HG03442 (cell line): ENCODE data around the gene MLXIP.
"Not testable (repeated sequence)": the region's sequence is repeated elsewhere in the genome, so short reads cannot be mapped to it uniquely, and the experiment has no call there.

ENCODE experiments used
- ATAC-seq: cut with Tn5 transposase; IDR thresholded peaks from one replicate; pipeline ENCODE4 v1.9.1; 2021; ENCODE audit warnings: mild to moderate bottlenecking, moderate library complexity; ENCODE audit not compliant: unreplicated experiment

The MLXIP gene

DNA sequence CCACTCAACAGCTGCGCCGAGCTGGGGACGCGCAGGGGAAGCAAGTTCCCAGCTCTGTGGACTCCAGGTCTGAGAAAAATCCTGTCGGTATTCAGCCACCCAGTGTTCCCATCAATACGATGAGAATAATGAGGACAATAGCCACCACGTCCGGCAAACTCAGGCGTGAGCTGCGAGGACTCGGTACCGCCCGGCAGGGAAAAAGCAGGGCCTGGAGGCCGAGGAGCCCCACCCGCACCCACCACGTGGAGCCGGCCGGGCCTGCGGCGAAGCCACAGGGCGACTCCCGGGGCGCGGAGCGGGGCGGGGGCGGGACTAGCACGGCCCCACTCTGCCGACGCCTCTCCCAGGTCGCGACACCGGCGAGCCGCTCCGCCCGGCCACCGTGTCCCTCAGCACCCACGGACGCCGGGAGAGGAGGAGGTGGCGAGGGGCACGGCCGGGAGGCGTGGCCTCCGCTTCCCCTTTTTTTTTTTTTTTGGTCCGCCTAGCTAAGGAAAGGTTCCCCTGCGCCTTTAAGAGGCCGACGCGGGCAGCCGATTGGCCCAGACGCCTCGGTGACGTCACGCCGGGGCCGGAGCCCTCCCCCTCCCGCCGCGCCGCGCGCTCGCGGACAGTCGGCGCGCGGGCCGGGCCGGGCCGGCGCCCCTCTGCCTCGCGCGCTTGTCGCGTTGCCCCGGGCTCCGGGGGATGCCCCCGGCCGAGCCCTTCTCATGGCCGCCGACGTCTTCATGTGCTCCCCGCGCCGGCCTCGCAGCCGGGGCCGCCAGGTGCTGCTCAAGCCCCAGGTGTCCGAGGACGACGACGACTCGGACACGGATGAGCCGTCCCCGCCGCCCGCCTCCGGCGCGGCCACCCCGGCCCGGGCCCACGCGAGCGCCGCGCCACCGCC lies at the start of gene MLXIP:
TSS of gene MLXIP (plus strand) at position 616 of the 892 bp plus-strand sequence. CDS start at position 714, 98 bp downstream.
- peak; percentile 81 for ATAC-seq

GRCh38 chr12:122028905-122029560 lies 49.5 kb upstream of the MLXIP start:
- ATAC-seq, result peak; percentile 54

- no peak for ATAC-seq
Measured at GRCh38 chr12:122029620-122030423, 48.7 kb upstream of the MLXIP start.

DNA sequence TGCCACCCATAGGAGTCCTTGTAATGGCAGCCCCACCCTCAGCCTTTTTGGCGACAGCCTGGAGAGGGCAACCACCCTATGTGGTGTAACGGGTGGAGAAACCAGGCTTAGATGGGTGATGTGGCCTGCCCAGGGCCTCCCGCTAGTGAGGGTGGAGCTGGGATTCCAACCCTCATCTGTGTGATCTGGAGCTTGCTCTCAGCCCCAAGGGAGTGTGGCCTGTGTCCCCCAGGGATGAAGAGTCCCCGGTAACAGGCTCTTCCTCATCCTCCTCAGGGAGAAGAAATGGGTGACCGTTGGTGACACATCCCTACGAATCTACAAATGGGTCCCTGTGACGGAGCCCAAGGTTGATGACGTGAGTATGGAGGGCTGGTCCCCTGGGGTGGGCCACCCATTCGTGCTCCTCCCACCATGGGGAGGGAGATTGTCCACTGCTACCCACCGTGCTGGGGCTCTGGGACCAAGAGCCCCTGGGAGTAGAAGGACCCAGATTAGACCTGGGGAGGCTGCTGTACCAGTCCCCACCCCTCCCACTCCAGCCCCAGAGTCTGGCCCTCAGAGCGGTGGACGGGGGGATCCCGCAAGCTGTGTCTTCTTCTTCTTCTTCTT lies 48.0 kb upstream of the MLXIP start:
- ATAC-seq, result no peak

GRCh38 chr12:122031342-122032216 lies 47.0 kb upstream of the MLXIP start:
- ATAC-seq, result no peak

- ATAC-seq, result no peak
Measured at GRCh38 chr12:122032580-122032979, 46.0 kb upstream of the MLXIP start.

GRCh38 chr12:122035292-122035691 lies 43.3 kb upstream of the MLXIP start:
- no peak for ATAC-seq

DNA sequence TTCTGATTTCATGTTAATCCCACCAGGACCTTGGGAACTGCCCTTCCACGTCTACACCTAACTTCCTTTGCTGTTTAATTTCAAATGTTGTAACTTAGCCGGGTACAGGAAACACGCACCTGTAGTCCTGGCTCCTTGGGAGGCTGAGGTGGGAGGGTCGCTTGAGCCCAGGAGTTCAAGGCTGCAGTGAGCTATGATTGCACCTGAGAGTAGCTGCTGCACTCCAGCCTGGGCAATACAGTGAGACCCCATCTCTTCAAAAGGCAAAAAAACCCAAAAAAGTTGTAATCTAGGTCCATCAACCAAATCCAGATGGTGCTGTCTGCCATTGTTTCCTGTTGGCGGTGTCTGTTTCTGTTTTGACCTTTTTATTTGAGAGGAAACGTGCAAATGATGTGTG lies 42.4 kb upstream of the MLXIP start:
- no peak for ATAC-seq

DNA sequence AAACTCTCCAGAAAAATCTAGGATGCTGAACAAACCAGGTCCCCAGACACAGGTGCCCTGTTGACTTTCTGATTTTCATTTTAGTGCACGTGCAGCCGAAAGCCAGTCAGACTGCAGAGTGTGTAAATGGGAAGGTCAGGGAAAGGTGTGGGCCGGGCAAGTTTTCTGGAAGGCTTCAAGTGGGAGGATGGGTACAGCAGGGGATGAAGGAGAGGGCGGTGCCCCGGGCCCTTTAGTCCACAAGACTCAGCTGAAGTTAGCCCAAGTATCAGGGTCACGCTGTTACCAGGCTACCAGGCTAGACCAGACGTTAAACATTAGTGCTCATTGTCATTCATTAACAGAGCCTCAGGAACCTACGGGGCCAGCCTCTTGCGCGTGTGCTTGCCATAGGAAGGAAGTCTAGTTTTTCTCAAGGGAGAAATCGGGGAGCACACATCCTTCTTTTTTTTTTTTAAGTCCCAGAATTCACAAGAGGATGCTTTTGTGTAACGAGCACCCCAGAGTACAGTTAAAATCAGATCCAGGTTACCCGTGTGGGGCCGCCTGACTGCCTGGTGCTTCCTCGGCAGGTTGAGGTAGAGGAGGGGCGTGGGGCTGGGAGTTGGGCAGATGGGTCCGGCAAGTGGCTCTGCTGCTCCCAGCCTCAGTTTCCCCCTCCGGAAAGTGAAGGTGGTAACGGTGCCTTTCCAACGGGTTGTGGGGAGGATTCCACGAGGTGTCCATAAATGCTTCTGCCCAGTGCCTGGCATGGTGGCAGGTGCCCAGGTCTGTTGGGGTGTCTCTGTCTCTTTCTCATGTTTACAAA lies 37.8 kb upstream of the MLXIP start:
- ATAC-seq, result no peak

DNA sequence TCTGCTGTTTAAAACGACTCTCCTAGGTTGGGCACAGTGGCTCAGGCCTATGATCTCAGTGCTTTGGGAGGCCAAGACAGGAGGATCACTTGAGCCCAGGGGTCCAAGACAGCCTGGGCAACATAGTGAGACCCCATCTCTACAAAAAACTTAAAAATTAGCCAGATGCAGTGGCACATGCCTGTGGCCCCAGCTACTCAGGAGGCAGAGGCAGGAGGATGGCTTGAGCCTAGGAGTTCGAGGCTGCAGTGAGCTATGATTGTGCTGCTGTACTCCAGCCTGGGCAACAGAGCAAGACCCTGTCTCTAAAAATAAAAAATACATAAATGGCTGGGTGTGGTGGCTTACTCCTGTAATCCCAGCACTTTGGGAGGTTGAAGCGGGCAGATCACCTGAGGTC lies 37.1 kb upstream of the MLXIP start:
- ATAC-seq, result not testable (repeated sequence)

DNA sequence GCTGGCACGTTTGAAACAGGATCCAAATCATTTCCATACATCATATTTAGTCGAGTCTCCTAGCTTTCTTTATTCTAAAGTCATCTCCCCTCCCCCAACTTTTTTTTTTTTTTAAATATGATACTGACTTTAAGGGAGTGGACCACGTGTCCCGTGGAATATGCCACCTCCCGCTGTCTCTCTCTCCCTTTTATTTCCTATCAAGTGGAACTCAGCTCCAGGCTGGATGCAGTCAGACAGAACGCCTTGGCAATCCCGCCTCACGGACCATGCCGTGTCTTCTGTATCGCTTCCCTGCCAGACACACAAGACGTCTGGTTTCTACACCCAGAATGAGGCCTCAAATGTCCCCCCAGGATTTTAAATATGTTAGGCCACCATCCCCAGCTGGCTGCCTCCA lies 35.6 kb upstream of the MLXIP start:
- no peak for ATAC-seq

- ATAC-seq, result no peak
Measured at GRCh38 chr12:122043476-122043875, 35.1 kb upstream of the MLXIP start.

DNA sequence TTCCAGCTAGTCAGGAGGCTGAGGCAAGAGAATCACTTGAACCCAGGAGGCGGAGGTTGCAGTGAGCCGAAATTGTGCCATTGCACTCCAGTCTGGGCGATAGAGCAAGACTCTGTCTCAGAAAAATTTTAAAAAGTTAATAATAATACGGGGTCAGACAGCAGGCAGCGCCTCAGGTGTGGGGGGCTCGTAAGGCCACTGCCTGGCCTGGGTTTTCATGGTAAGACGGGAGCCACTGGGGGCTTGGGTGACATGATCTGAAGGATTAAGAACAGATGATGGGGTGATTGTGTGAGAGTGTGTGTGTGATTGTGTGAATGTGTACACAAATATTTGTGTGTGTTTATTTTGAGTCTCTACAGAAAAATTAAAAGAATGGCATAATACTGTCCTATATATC lies 33.3 kb upstream of the MLXIP start:
- ATAC-seq, result no peak

GRCh38 chr12:122046145-122046544 lies 32.4 kb upstream of the MLXIP start:
- ATAC-seq, result no peak

DNA sequence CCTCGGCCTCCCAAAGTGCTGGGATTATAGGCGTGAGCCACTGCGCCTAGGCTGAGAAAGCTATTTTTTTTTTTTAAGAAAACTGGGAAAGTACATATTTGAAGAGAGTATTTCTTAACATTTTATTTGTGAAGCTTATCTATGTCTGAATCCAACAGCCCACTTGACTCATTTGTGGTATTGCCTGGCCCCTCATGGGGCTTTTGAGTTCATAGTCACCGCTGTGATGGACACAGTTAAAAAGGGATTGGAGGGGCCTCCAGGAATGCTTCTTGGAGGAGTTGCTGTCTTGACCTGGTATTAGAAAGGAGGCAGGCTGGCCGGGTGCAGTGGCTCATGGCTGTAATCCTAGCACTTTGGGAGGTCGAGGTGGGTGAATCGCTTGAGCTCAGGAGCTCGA lies 30.4 kb upstream of the MLXIP start:
- no peak for ATAC-seq

GRCh38 chr12:122049827-122050226 lies 28.7 kb upstream of the MLXIP start:
- no peak for ATAC-seq

DNA sequence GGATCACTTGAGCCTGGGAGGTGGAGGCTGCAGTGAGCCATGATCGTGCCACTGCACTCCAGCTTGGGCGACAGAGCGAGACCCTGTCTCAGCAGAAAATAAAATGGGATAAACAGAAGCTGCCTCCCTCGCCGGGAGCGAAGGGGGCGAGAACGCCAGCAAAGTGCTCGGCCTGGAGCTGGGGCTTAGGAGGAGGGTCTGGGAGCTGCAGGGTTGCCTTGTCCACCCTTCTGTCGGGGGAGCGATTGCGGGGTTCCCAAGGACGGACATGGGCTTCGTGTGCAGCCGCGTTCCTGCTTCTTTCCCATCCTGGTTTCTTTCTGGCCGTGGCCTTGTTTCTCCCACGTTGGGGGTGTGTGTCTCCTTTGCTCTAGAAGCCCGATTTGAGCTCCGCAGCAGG lies 27.9 kb upstream of the MLXIP start:
- ATAC-seq, result no peak

DNA sequence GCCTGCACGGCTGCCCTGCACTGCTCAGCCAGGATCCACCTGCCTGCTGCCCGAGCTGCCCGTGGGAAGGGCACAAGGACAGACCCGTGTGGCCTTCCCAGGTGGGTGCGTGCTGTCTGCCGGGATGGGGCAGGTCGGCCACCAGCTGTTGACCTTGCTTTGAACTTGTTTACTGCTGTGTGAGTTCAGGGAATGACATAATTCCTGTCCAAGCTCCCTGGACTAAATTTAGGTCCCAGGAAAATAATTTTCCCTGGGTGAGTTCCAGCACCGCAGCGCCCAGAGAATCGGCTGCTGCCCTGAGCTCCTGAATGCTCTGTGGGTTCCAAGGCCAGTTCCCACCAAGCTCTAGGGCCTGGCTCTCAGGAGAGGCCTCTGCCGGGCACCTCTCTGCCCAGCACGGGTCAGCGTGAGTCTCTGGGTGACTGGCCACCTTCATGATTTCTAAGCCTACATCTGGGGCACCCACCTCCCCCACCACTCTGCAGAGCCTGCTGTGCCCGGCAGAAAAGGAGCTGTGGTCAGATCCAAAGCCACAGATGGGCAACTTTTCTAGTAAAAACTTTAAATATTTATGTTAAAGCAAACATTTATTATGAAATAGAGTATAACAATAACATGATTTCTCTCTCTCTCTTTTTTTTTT lies 27.2 kb upstream of the MLXIP start:
- no peak for ATAC-seq

GRCh38 chr12:122052285-122052684 lies 26.3 kb upstream of the MLXIP start:
- no peak for ATAC-seq
